ENCODE results near the gene ATXN7L3.
"Not testable (repeated sequence)": the region's sequence is repeated elsewhere in the genome, so short reads cannot be mapped to it uniquely, and the experiment has no call there.

ATXN7L3 gene

GRCh38 chr17:44174427-44174826 lies 25.3 kb downstream of the ATXN7L3 start:
- DNase-seq = no peak

GRCh38 chr17:44171931-44172455 lies 27.7 kb downstream of the ATXN7L3 start:
- no peak for DNase-seq

GRCh38 chr17:44170499-44171201 lies 29.0 kb downstream of the ATXN7L3 start, which contains the start of gene ASB16:
ASB16 (plus strand) TSS chr17:44170704; CDS start chr17:44170790, 86 bp downstream.
- DNase-seq = no peak

- no peak for DNase-seq
Measured at GRCh38 chr17:44170135-44170498, 29.6 kb downstream of the ATXN7L3 start.

GRCh38 chr17:44167181-44167861 lies 32.4 kb downstream of the ATXN7L3 start:
- no peak for DNase-seq

- DNase-seq = no peak
Measured at GRCh38 chr17:44164476-44164875, 35.2 kb downstream of the ATXN7L3 start.

GRCh38 chr17:44159519-44160210 lies 40.0 kb downstream of the ATXN7L3 start:
- DNase-seq = peak; percentile 33

- no peak for DNase-seq
Measured at GRCh38 chr17:44155488-44155887, 44.2 kb downstream of the ATXN7L3 start.

- no peak for DNase-seq
Measured at GRCh38 chr17:44152875-44153274, 46.8 kb downstream of the ATXN7L3 start.

- DNase-seq = no peak
Measured at GRCh38 chr17:44149750-44150329, 49.8 kb downstream of the ATXN7L3 start.

GRCh38 chr17:44149066-44149465 lies 50.6 kb downstream of the ATXN7L3 start:
- DNase-seq = not testable (repeated sequence)

- no peak for DNase-seq
Measured at GRCh38 chr17:44147812-44148211, 51.9 kb downstream of the ATXN7L3 start.

- no peak for DNase-seq
Measured at GRCh38 chr17:44146375-44147346, 53.0 kb downstream of the ATXN7L3 start.

- no peak for DNase-seq
Measured at GRCh38 chr17:44144966-44145739, 54.5 kb downstream of the ATXN7L3 start.

GRCh38 chr17:44143921-44144320 lies 55.8 kb downstream of the ATXN7L3 start:
- DNase-seq = not testable (repeated sequence)
